NCI-H146 treated with DMSO at 0.1 percent for 48 hours (cell line): ENCODE measurements around the gene NUP35.

Source experiments
- DNase-seq: peaks from one replicate; lab custom pipeline; 2025; ENCODE audit not compliant: unreplicated experiment; lab: John Stamatoyannopoulos, UW

NUP35 gene

GRCh38 chr2:183207110-183207509, 82.9 kb downstream of the NUP35 start:
- no peak for DNase-seq

- no peak for DNase-seq
Observed at GRCh38 chr2:183209395-183210028, 85.3 kb downstream of the NUP35 start.
